ENCODE measurements around the gene TSR1. TPM values are rescaled to one million over a fixed set of nuclear protein-coding genes. Genes with fewer than 3 reads are reported as not detected.

Gene TSR1
- total RNA-seq, 1 experiment from 2014 or later = 74.3 TPM

DNA sequence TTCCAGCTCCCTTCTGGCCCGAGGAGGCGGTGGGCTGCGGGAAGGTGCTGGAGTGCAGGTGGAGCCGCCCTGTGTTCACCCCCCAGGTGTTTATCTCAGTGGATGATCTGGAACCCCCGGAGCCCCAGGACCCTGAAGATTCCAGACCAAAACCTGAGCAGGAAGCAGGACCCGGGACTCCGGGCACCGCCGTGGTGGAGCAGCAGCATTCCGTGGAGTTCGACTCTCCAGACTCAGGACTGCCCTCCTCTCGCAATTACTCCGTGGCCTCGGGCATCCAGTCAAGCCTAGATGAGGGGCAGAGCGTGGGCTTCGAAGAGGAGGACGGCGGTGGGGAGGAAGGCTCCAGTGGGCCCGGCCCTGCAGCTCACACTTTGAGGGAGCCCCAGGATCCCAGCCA, 39.1 kb upstream of the TSR1 start (continued):
- TF ChIP-seq, protein P1, sequence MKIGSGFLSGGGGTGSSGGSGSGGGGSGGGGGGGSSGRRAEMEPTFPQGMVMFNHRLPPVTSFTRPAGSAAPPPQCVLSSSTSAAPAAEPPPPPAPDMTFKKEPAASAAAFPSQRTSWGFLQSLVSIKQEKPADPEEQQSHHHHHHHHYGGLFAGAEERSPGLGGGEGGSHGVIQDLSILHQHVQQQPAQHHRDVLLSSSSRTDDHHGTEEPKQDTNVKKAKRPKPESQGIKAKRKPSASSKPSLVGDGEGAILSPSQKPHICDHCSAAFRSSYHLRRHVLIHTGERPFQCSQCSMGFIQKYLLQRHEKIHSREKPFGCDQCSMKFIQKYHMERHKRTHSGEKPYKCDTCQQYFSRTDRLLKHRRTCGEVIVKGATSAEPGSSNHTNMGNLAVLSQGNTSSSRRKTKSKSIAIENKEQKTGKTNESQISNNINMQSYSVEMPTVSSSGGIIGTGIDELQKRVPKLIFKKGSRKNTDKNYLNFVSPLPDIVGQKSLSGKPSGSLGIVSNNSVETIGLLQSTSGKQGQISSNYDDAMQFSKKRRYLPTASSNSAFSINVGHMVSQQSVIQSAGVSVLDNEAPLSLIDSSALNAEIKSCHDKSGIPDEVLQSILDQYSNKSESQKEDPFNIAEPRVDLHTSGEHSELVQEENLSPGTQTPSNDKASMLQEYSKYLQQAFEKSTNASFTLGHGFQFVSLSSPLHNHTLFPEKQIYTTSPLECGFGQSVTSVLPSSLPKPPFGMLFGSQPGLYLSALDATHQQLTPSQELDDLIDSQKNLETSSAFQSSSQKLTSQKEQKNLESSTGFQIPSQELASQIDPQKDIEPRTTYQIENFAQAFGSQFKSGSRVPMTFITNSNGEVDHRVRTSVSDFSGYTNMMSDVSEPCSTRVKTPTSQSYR (CRISPR knock-in tag; IDR thresholded peaks at IDR 0.05) = no peak
- TF ChIP-seq EMX1 (CRISPR knock-in tag; IDR thresholded peaks at IDR 0.05) (no peak), GTF2I (CRISPR knock-in tag; conservative IDR thresholded peaks at IDR 0.05) (no peak), ZNF512 (CRISPR knock-in tag; IDR thresholded peaks at IDR 0.05; ENCODE audit: borderline replicate concordance) (no peak)
- TF ChIP-seq, protein P2, sequence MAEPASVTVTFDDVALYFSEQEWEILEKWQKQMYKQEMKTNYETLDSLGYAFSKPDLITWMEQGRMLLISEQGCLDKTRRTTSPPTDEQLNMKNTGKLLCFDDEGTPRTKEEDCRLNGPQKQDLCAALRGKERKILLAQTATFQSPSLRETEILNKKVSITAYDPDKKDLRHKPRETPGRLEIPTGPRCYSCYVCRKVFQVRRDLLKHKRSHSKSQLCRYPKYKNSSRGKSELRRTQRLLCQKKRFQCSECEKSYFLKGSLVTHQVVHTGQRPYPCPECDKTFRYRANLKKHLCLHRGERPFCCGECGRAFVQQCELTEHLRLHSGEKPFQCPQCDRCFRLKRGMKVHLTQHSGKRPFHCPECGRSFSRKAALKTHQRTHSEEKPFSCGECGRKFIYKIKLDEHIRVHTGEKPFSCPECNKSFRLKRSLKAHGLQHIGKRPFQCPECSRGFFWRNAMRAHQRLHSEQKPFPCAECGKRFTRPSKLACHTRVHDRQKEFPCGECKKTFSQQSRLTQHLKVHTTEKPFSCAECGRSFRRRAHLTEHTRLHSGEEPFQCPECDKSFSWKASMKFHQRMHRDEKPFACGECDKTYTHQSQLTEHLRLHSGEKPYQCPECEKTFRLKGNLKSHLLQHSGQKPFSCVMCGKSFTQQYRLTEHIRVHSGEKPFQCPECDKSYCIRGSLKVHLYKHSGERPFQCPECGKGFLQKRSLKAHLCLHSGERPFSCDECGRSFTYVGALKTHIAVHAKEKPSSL (CRISPR knock-in tag; conservative IDR thresholded peaks at IDR 0.05) = no peak
- TF ChIP-seq, protein P3, sequence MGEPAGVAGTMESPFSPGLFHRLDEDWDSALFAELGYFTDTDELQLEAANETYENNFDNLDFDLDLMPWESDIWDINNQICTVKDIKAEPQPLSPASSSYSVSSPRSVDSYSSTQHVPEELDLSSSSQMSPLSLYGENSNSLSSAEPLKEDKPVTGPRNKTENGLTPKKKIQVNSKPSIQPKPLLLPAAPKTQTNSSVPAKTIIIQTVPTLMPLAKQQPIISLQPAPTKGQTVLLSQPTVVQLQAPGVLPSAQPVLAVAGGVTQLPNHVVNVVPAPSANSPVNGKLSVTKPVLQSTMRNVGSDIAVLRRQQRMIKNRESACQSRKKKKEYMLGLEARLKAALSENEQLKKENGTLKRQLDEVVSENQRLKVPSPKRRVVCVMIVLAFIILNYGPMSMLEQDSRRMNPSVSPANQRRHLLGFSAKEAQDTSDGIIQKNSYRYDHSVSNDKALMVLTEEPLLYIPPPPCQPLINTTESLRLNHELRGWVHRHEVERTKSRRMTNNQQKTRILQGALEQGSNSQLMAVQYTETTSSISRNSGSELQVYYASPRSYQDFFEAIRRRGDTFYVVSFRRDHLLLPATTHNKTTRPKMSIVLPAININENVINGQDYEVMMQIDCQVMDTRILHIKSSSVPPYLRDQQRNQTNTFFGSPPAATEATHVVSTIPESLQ (CRISPR knock-in tag; IDR thresholded peaks at IDR 0.05) = no peak

DNA sequence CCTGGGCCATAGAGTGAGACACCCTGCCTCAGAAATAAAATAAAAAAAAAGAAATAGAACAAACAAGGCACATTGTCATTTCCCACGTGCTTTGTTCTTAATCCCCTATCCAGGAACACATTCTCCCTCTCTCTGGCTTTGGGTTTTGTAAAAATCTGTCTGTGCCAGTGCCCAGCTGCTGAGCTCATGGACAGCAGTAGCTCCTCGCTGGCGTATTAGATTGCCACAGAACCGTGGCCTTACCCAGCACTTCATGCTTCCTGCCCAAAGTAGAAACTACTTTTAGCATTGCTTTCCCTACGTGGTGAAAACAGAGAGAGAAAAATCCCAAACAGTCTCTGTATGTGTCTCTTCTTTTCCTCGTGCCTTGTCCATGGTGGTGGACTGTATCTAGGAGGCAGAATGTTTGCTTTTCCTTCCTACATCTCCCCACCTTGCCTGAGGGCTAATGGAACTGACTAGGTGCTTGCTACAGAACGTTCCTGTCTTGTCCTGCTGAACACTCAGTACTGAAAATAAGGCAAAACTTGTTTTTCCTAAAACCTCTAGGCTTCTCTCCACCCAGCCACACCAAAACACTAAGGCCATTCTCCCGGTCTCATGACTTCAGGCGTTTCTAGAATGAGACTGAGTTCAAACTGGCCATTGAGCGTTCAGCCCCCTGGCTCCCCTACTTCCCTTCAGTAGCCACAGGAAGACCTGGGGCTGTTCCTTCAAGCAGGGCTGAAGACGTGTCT, 38.5 kb upstream of the TSR1 start:
- ATAC-seq (no peak), DNase-seq (ENCODE audit: low spot score) (no peak)
- Mint-ChIP-seq H3K36me3 (peaks cover 9% of the 10 kb centered on the region; the same call in 1 of the 2 replicates), H3K9me3 (no peaks in the 10 kb centered on the region), H3K4me1 (peaks cover 8% of the 10 kb centered on the region), H3K4me3 (no peak overlapping the region), H3K27me3 (ENCODE audit: low read depth) (no peaks in the 10 kb centered on the region), H3K27ac (peak overlapping the region; percentile 1; the same call in 1 of the 2 replicates)
- CTCF ChIA-PET = interaction anchor here (1.2 to 2.9 kb wide), 2 partner anchors 8 to 22 kb away, joined by 3 to 15 read pairs; no protein-coding TSS in a partner anchor
- POLR2A ChIA-PET = interaction anchor here (0.6 kb wide), 1 partner anchor 40 kb away, joined by 5 read pairs; no protein-coding TSS in a partner anchor
- TF ChIP-seq NR1H2 (CRISPR knock-in tag; IDR thresholded peaks at IDR 0.05) (no peak), ZNF396 (CRISPR knock-in tag; IDR thresholded peaks at IDR 0.05; ENCODE audit: borderline replicate concordance) (no peak), E2F5 (CRISPR knock-in tag; IDR thresholded peaks at IDR 0.05) (no peak), GABPB1 (CRISPR knock-in tag; IDR thresholded peaks at IDR 0.05) (no peak), NFYB (CRISPR knock-in tag; conservative IDR thresholded peaks at IDR 0.05; ENCODE audit: low read depth) (no peak), MXD4 (CRISPR knock-in tag; IDR thresholded peaks at IDR 0.05; ENCODE audit: borderline replicate concordance) (no peak), FOXP1 (CRISPR knock-in tag; IDR thresholded peaks at IDR 0.05; ENCODE audit: borderline replicate concordance) (no peak), TEAD4 (CRISPR knock-in tag; IDR thresholded peaks at IDR 0.05) (no peak), ZNF232 (CRISPR knock-in tag; IDR thresholded peaks at IDR 0.05) (no peak)
- TF ChIP-seq, protein P1 (CRISPR knock-in tag; IDR thresholded peaks at IDR 0.05) = no peak
